Cerebellar nuclear complex (tissue), 1 donor: ENCODE measurements around the gene TBC1D13.
"Not testable (repeated sequence)": the region's sequence is repeated elsewhere in the genome, so short reads cannot be mapped to it uniquely, and the experiment has no call there.

Experiments
- DNase-seq, 2 experiments: peaks; one replicate each; lab custom pipeline; 2025; lab: John Stamatoyannopoulos, UW

TBC1D13 gene

GRCh38 chr9:128786681-128787601, at the start of gene TBC1D13:
TBC1D13 (plus strand) TSS chr9:128787253; CDS start chr9:128787354, 101 bp downstream.
- peak in 1 of 2 experiments; percentile 54 for DNase-seq

- no peak for DNase-seq
Observed at GRCh38 chr9:128742401-128742800, 44.7 kb upstream of the TBC1D13 start.

GRCh38 chr9:128743421-128743820, 43.6 kb upstream of the TBC1D13 start:
- no peak for DNase-seq

GRCh38 chr9:128747241-128747640, 39.8 kb upstream of the TBC1D13 start:
- DNase-seq, result no peak

GRCh38 chr9:128750926-128751595, 36.0 kb upstream of the TBC1D13 start:
- DNase-seq, result no peak

- no peak for DNase-seq
Observed at GRCh38 chr9:128753627-128754026, 33.4 kb upstream of the TBC1D13 start.

- DNase-seq, result no peak
Observed at GRCh38 chr9:128757602-128758001, 29.5 kb upstream of the TBC1D13 start.

- no peak for DNase-seq
Observed at GRCh38 chr9:128762671-128763449, 24.2 kb upstream of the TBC1D13 start.

- no peak for DNase-seq
Observed at GRCh38 chr9:128764361-128764760, 22.7 kb upstream of the TBC1D13 start.

- DNase-seq, result no peak
Observed at GRCh38 chr9:128765499-128765898, 21.6 kb upstream of the TBC1D13 start.

- DNase-seq, result no peak
Observed at GRCh38 chr9:128768606-128769005, 18.4 kb upstream of the TBC1D13 start.

- no peak for DNase-seq
Observed at GRCh38 chr9:128770286-128771030, 16.6 kb upstream of the TBC1D13 start.

GRCh38 chr9:128771094-128771721, 15.8 kb upstream of the TBC1D13 start:
- peak in 1 of 2 experiments; percentile 32 for DNase-seq

GRCh38 chr9:128771745-128772519, 15.1 kb upstream of the TBC1D13 start, which contains the start of gene ZER1:
ZER1 (minus strand) TSS chr9:128771927; CDS start chr9:128755565, 16,362 bp downstream.
- DNase-seq, result peak in 1 of 2 experiments; percentile 64

GRCh38 chr9:128773049-128773448, 14.0 kb upstream of the TBC1D13 start:
- DNase-seq, result no peak

GRCh38 chr9:128774804-128775203, 12.2 kb upstream of the TBC1D13 start:
- no peak for DNase-seq

- not testable (repeated sequence) for DNase-seq
Observed at GRCh38 chr9:128780093-128780492, 7.0 kb upstream of the TBC1D13 start.

GRCh38 chr9:128781187-128782070, 5.6 kb upstream of the TBC1D13 start:
- no peak for DNase-seq

- DNase-seq, result no peak
Observed at GRCh38 chr9:128782669-128783068, 4.4 kb upstream of the TBC1D13 start.
